KOPT-K1 (cell line): ENCODE data around the gene PRKG1.

Experiments
- H3K27ac ChIP-seq: fragments of 200-600 bp; sonication (generic); 2 replicates; pipeline ENCODE4 v1.5.1; 2016; ENCODE audit warnings: antibody characterized with exemption, mild to moderate bottlenecking, low read depth, low read length; ENCODE audit not compliant: poor library complexity, severe bottlenecking
- H3K36me3 ChIP-seq: fragments of 200-600 bp; sonication (generic); 2 replicates; pipeline ENCODE4 v1.5.1; 2017; ENCODE audit warnings: antibody characterized with exemption, mild to moderate bottlenecking, low read length, moderate library complexity; ENCODE audit not compliant: insufficient read depth
- H3K9me3 ChIP-seq: fragments of 200-600 bp; sonication (generic); 2 replicates; pipeline ENCODE4 v1.5.1; 2017; ENCODE audit warnings: antibody characterized with exemption, low read length, mild to moderate bottlenecking; ENCODE audit not compliant: insufficient read depth, poor library complexity, severe bottlenecking

The PRKG1 gene

DNA sequence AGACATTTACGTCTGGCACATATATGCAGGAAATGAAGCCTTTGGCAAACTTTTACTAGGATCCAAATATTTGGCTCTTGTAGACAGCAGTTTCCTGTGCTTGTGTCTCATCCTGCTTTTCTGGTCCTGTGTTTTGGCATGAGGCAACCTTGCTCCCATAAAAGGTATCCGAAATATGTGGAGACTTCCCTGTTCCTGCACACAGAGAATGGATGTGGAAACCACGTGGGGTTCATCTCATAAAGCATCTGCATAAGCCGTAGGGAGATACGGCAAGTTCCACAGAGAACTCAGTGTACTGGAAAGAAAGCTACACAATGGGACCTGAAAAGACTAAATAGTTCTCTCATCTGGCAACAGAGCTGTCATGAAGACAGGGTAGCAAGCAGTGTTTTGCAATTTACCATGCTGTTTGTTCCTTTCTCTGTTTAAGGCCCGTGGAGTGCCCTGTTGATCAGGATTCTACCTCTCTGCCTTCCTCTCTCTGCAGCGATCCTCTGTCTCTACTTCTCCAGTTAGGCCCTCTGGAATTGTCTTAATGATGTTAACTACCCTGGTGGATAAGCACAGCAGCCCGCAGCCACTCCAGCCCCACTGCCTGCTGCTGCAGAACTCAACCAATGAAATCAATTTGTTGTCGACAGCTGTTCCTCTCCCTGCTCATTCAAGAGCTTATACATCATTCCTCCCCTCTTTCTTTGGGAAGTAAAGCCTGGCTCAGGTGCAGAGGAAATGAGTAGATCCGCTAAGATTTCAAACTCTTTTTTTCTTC lies 331.5 kb downstream of the PRKG1 start:
- H3K27ac ChIP-seq = no peak overlapping the region
- no peaks in the 10 kb centered on the region for H3K9me3 ChIP-seq
- no peaks in the 10 kb centered on the region for H3K36me3 ChIP-seq

DNA sequence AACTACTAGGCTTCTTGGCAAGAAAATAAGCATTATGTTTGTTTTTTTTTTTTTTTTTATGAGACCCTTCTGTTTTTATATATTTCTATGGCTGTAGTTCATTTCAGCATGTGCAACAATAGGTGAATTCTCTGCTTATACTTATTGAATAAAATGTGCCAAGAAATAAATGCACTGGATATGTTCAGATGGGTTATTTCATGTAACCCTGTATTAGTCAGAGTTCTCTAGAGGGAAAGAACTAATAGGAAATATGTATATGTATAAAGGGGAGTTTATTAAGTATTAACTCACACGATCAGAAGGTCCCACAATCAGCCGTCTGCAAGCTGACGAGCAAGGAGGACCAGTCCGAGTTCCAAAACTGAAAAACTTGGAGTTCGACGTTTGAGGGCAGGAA lies 332.3 kb downstream of the PRKG1 start:
- no peaks in the 10 kb centered on the region for H3K36me3 ChIP-seq
- H3K9me3 ChIP-seq = no peaks in the 10 kb centered on the region
- H3K27ac ChIP-seq = no peak overlapping the region

DNA sequence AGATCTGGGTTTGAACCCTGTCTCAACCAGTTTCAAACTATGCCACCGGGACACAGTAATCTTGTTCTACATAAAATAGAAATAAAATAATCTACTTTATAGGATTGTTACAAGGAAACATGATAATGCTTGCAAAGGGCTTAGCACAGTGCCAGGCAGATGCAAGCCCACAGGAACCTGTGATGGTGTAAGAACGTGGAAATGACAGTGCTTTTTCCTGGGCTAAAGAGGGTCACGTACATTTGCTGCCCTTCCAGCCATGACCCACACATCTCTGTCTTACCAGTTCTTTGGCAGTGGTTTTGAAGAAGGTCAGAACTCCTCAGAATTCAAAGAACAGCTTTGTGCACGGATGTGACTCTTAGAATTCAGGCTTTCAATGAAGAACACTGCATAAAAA lies 342.2 kb downstream of the PRKG1 start:
- no peaks in the 10 kb centered on the region for H3K36me3 ChIP-seq
- no peaks in the 10 kb centered on the region for H3K9me3 ChIP-seq
- no peak overlapping the region for H3K27ac ChIP-seq

DNA sequence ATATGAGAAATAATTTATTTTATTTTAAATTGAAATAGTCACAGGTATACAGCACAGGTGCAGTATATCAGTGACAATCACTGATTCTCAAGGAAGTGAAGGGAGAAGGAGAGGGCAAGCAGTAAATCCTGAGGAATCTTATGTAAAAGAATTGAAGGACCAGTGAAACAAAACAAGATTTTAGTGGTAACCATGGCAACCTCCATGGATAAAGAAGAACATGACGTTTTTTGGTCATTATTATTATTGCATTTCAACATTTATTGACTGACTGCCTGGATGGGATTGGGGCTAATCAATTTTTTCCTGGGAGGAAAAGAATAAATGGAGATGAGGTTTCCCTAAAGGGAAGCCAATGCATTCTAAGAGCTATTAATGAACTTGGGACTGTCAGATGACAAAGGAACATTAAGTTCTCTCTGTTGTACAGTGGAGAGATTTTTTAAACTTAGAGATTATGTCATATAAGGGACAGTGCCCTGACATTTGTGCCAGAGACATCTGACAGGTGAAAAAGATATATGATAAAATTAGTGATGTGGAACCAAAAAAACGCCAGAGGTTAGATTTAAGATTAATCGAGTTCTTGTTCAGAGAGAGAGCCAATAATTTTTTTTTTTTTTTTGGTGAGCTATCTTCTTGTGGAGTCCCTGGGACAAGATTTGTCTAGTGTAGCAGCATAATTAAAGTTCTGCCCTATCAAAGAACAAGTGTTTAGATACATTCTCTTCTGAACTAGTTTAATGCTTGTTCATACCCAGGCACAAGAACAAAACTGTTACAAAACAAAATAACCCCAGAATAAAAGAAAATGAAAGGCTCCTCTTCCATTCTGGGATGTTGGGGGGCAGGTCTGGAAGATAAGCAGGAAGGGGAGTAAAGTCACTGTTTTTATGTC lies 345.2 kb downstream of the PRKG1 start:
- H3K27ac ChIP-seq = no peak overlapping the region

DNA sequence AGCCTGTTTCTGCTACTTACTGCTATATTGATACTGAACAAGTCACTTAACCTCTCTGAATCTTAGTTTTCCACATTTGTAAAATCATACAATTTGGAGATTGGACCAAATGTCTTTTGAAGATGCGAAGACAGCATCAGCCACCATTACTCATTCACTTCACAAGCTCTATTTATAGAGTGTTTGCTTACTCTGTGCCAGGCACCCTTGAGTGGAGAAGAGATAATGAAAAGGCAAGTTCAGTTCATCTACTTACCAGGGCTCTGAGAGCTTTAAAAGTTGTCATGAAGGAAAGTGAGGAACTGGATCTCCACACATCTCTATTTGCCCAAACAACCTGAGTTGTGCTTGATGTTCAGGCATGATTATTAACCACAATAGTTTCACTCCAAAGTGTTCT lies 347.6 kb downstream of the PRKG1 start:
- H3K27ac ChIP-seq = no peak overlapping the region
- H3K36me3 ChIP-seq = no peaks in the 10 kb centered on the region
- H3K9me3 ChIP-seq = no peaks in the 10 kb centered on the region

More for the DNA sequence above, 345.2 kb downstream of the PRKG1 start:
- no peaks in the 10 kb centered on the region for H3K9me3 ChIP-seq
- no peaks in the 10 kb centered on the region for H3K36me3 ChIP-seq

DNA sequence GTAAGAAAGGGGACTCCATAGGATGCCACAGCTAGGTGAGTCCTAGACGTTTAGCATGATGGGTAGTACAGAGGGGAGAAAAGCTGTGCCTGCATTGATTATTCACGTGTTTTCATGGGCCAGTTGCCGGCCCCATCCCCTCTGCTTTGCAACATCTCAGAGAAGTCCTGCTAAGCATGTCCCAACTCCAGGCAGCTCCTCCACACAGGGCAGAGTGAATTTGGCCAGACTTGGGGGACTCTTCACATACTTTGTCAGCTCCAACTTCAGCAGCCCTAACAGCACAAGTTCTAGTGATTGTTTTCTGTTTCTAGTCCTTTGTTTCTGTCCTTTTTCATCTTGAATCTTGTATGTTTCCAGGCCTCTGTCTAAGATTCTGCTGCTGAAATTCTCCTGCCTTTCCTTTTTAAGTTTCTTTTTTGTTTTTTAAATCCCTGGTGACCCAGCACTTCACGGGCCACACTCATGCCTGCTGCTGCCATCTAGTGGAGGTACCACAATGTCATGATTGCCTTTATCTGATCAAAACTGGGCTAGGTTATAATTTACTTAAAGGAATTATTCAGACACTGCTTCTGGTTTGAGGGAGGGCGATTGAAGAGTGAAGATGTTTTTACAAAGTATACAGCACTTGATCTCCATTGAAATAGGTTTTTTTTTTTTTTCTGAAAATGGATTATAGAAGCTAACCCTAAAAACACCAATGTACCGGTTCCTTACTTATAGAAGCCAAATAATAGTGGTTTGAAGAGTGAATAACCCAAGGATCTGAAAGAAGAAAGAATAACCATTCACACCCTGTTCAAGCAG lies 348.2 kb downstream of the PRKG1 start:
- no peaks in the 10 kb centered on the region for H3K9me3 ChIP-seq
- H3K27ac ChIP-seq = no peak overlapping the region
- H3K36me3 ChIP-seq = no peaks in the 10 kb centered on the region

DNA sequence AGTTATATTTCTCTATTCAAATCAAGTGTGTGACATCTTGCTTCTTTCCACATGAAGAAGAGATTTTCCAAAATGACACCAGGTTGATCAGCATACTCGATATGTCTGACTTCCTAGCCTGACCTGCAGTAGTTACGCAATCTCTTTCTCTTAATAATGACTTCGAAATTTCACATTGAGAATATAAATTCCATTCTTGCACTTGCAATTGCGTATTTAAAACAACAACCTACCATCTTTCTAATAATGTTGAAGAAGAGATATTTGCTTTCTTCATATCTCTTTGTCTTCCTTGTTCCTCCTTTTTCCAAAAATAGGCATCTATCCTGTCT lies 348.8 kb downstream of the PRKG1 start:
- Histone ChIP-seq H3K27ac (no peak overlapping the region), H3K9me3 (no peaks in the 10 kb centered on the region), H3K36me3 (no peaks in the 10 kb centered on the region)

DNA sequence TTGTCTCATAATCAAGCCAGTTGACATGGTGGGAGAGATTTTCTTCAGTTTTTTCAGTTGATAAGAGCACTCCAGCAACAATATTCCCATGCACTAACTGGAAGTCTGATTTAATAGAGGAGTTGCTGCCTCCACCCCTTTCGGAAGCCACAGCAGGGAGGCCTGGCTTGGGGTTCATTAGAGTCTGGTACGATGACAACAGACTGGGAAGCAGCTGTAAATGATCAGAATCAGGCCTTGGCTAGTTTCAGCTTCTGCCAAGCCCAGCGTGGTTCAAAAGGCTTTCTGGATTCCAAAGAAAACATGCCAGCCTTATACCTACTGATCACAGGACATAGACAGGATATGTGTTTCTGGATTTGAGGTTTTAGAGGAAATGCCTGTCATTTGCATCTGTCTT lies 351.1 kb downstream of the PRKG1 start:
- Histone ChIP-seq H3K9me3 (no peaks in the 10 kb centered on the region), H3K27ac (no peak overlapping the region), H3K36me3 (no peaks in the 10 kb centered on the region)

DNA sequence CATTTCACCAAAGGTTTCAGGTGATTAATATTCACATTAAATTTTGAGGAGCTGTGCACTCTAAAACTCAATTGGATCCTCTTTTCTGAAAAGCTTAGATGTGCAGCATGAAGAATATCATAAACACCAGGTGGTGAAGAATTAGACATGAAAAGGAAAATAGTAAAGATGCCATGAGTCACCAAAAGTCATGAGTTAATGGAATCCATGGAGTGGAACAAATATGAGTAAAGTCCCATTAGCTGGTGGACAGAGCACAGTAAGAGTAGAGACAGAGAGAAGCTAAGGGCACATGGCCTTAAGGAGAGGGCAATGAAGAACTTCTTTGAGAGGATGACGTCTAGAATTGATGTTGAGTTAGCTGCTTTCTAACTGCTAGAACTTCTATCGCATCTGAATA lies 353.5 kb downstream of the PRKG1 start:
- no peak overlapping the region for H3K27ac ChIP-seq
- no peaks in the 10 kb centered on the region for H3K36me3 ChIP-seq
- H3K9me3 ChIP-seq = no peaks in the 10 kb centered on the region

DNA sequence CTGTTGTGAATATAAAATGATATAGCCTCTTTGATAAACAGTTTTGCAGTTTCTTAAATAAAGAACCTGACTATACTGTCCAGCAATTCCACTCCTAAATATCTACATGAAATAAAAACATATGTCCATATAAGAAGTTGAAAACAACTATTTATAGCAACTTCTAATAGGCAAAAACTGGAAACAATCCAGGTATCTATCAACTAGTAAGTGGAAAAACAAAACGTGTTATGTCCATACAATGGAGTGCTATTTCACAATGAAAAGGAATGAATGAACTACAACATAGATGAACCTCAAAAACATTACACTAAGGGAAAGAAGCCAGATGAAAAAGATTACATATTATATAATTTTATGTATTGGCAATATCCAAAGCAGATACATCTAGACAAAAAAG lies 356.2 kb downstream of the PRKG1 start:
- no peaks in the 10 kb centered on the region for H3K36me3 ChIP-seq
- H3K9me3 ChIP-seq = no peaks in the 10 kb centered on the region
- no peak overlapping the region for H3K27ac ChIP-seq

DNA sequence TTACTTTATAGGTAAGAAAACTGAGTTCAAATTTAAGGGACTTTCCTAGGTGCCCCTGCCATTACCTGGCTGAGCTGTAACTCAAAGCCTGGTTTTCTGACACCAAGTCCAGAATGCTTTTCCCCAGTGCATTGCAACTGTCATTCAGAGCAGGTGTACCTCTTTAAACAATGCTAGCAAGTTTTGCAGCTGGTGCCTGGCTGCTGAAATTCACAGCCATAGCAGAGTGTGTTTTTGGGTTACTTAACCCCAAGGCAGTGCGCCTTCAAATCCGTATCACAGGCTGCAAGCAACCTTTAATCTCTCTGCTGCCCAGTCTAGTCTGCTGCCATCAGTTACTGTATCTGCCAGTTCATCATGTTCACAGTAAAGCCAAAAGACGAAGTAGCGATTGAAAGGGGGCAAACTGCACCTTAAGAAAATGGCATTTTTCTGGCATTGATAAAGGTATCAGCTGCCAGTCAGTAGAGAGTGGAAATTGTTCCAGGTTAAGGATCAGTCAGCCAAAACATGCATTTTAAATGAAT lies 359.7 kb downstream of the PRKG1 start:
- Histone ChIP-seq H3K36me3 (no peaks in the 10 kb centered on the region), H3K9me3 (no peaks in the 10 kb centered on the region), H3K27ac (no peak overlapping the region)

DNA sequence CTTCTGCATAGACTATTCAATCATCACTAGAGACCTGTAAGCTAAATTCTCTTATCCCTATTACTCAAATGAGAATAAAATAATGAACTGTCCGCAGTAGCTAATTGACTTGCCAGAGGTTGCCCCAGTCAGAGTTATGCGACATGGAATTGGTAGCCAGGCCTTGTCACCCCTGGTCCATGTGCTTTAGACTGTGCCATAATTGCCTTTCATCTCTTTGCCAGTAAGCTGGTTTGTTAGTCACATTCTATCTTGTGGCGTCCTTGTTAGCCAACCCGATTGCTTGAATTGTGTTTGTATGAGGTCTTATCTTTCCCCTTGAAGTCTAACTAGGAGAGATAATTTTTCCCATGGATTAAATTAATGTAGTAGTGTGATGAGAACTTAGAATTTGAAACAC lies 362.5 kb downstream of the PRKG1 start:
- Histone ChIP-seq H3K36me3 (no peaks in the 10 kb centered on the region), H3K9me3 (no peaks in the 10 kb centered on the region), H3K27ac (no peak overlapping the region)

DNA sequence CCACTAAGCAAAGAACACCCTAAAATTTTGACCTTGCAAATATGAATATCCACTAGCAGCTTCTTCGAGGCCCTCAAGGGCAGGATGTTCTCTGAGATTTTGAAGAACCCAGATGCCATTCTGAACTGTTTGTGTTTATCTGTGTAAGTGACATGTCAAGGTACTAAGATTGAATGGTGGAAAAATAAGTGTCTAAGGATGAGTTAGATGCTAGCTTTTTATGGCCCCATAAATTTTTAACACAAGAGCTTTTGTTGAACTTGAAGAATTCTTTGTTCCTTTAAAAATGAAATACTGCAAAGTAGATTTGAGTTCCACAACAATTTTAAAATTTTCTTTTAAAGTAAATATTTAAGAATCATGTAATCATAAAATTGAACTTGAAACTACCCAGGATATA lies 365.4 kb downstream of the PRKG1 start:
- no peak overlapping the region for H3K27ac ChIP-seq
- no peaks in the 10 kb centered on the region for H3K9me3 ChIP-seq
- H3K36me3 ChIP-seq = no peaks in the 10 kb centered on the region

DNA sequence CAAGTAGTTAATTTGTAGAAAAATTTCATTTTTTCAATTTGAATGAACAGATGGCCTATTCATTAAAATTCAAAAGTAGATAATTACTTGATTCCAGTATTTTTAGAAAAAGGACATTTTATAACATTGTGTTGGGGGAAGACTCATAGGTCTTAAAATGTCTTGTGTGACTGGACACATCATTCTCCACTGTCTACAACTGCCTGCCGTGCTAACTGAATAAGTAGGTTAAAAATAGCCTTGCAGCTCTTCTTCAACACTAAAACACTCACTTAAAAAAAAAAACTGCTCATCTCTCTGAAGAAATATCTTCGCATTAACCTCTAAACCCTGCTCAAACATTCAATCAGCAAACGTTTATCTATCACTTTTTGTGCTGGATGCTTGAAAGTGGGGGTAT lies 371.3 kb downstream of the PRKG1 start:
- Histone ChIP-seq H3K9me3 (no peaks in the 10 kb centered on the region), H3K36me3 (no peaks in the 10 kb centered on the region), H3K27ac (no peak overlapping the region)

DNA sequence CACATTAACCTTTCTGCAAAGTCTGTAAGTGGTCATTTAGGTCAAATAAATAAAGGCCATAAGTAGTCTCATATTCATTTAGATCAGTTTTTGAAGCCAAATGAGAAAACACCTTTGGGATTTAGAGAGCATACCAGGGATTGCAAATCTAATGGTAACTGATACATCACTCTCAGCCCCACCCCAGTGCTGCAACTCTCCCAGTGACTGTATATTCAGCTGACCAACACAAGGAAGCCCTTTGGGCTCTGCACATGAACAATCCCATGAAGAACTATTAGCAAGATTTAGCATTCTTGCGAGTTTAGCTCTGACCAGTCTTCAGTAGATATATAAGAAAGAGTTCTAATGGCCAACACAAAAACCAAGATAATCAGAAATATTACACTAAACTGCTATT lies 372.8 kb downstream of the PRKG1 start:
- H3K36me3 ChIP-seq = no peaks in the 10 kb centered on the region

More for the DNA sequence above, 372.8 kb downstream of the PRKG1 start:
- H3K9me3 ChIP-seq = no peaks in the 10 kb centered on the region
- H3K27ac ChIP-seq = no peak overlapping the region
